Hematopoietic multipotent progenitor cell treated with erythropoietin and hydrocortisone succinate and interleukin-3 and kit ligand, for 8 days (in vitro differentiated cells): Measurements from ENCODE around the gene UBE2I.
A peak's percentile ranks its signal among the peaks of the same experiment; 100 is the strongest.
"Not testable (repeated sequence)": the region's sequence is repeated elsewhere in the genome, so short reads cannot be mapped to it uniquely, and the experiment has no call there.

Experiments
- DNase-seq: peaks from one replicate; pipeline ENCODE4 v3.0.0-alpha.2; 2015

UBE2I gene

GRCh38 chr16:1293921-1294656, 15.3 kb upstream of the UBE2I start:
- DNase-seq, result no peak

GRCh38 chr16:1295465-1295864, 14.0 kb upstream of the UBE2I start:
- DNase-seq, result no peak

DNA sequence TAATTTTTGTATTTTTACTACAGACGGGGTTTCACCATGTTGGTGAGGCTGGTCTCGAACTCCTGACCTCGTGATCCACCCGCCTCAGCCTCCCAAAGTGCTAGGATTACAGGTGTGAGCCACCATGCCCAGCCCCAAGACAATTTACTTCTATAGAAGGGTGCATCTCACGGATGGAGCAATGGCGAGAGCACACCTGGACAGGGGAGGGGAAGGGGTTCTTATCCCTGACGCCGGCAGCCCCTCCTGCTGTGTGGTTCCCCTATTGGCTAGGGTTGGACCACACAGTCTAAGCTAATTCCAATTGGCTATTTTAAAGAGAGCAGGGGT, 12.8 kb upstream of the UBE2I start:
- DNase-seq, result not testable (repeated sequence)

DNA sequence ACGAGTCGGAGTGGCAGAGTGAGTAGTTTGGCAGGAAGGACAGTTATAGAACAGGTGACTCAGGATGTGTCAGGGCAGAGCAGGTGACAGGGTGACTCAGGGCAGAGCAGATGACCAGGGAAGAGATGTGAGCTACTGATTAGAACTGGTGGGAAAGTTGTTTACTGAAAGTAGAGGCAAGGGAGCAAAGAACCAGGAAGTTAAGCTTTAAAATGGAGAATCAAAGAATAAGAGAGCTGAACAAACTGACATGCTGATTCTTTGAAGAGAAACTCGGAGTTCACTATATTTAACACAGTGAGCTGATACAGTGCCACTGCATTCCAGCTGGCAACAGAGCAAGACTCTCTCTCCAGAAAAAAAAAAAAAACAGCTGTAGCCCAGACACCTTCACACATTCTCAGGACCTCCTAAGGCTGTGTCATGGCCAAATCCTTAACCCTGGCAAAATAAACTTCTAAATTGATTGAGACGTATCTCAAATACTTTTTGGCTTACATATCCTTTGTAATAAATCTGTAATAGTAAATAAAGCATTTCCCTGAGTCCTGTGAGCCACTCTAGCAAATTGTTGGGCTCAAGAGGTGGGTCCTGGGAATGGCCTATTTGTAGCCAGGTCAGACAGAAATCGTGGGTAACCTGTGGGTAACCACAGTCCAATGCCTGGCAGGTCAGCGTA, 12.3 kb upstream of the UBE2I start:
- peak; percentile 20 for DNase-seq

DNA sequence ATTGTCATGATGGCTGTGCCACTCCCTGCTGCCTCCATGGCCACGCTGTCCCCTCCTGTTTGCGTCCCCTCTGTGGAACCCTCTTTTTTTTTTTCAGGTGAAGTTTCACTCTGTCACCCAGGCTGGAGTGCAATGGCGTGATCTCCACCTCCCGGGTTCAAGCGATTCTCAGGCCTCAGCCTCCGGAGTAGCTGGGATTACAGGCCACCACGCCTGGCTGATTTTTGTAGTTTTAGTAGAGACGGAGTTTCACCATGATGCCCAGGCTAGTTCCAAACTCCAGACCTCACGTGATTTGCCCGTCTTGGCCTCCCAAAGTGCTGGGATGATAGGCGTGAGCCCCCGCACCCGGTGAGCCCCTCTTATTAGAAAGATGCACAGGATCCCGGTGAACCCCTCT, 11.0 kb upstream of the UBE2I start:
- no peak for DNase-seq

- no peak for DNase-seq
Observed at GRCh38 chr16:1299012-1299867, 10.2 kb upstream of the UBE2I start.

- no peak for DNase-seq
Observed at GRCh38 chr16:1299868-1300203, 9.6 kb upstream of the UBE2I start.

- DNase-seq, result peak; percentile 47
Observed at GRCh38 chr16:1300664-1301476, 8.6 kb upstream of the UBE2I start.

GRCh38 chr16:1301562-1301961, 7.9 kb upstream of the UBE2I start:
- no peak for DNase-seq

GRCh38 chr16:1305823-1306222, 3.6 kb upstream of the UBE2I start:
- no peak for DNase-seq

DNA sequence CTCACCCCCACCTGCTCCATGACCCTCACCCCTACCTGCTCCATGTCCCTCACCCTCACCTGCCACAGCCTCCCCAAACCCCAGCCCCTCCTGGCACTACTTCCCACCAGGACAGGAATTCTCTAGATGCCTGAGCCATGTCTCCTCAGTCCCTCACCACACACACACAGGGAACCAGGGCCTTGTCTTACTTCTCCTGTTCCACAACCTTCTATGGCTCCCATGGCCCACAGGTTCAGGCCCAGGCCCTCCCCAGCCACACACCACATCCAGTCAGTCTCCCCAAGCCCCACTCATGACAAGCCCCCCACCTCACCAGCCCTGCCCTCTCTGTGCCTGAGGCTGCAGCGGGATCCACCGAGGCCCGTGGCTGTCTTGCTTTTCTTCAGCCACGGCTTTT, 3.1 kb upstream of the UBE2I start:
- no peak for DNase-seq

GRCh38 chr16:1308036-1308976, 1.1 kb upstream of the UBE2I start:
- DNase-seq, result peak; percentile 56

GRCh38 chr16:1309888-1310831, 724 bp downstream of the UBE2I start:
- DNase-seq, result peak; percentile 33

GRCh38 chr16:1310832-1311200, 1.4 kb downstream of the UBE2I start:
- peak; percentile 22 for DNase-seq

- DNase-seq, result no peak
Observed at GRCh38 chr16:1311212-1311737, 1.8 kb downstream of the UBE2I start.

DNA sequence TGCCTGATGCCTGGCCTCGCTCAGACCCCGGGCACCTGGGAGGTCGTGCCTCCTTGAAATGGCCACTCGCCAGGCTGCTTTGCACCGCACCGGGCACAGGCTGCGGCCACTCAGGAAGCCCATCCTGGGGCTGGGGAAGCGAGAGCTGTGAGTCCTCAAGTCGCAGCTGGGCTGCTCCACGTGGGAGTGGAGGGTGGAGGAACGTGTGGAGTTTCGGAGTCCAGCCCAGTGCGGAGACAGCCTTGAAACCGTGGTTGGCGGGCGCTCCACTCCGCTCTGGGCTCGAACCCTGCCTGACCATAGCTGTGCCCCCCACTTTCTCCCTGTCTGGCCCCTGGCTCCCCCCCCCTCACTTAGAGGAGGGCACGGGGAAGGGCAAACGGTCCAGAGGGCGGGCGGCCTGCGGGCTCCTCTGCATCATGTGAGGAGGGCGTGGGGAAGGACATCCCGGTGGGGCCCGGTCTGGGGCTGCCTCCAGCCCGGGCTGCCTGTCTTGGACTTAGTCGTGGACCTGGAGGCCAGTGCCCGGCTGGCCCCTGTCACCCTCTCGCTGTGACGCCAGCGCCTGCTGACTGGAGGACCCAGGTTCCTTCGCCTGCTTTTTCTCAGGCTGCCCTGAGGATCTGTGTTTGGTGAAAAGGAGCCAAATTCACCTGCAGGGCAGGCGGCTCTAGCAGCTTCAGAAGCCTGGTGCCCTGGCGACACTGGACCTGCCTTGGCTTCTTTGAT, 2.5 kb downstream of the UBE2I start:
- DNase-seq, result peak; percentile 34

- DNase-seq, result no peak
Observed at GRCh38 chr16:1312467-1312816, 3.0 kb downstream of the UBE2I start.

GRCh38 chr16:1312903-1313302, 3.5 kb downstream of the UBE2I start:
- DNase-seq, result no peak

DNA sequence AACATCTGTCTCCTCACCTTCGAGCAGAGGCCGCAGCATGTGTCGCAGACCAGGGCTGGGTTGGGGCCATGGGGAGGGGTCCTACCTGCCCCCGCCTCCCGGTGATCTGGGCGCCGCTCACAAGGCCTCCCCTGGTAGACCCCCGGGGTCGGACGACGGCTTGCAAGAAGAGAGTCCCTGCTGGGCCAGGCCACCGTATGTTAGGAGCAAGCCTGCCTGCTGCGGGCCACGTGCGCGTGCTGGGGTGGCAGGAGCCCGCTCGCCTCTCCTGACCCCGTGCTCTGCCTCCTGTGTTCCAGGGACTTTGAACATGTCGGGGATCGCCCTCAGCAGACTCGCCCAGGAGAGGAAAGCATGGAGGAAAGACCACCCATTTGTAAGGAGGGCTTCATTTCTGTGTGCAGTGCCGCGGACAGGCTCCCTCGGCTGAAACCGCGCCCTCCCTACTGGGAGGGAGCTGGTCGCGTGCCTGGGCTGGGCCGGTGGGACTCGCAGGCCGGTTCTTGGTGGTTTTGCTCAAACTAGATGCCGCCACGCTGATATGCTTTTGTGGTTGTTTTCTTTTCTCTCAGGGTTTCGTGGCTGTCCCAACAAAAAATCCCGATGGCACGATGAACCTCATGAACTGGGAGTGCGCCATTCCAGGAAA, 4.4 kb downstream of the UBE2I start:
- no peak for DNase-seq
